ENCODE measurements around the gene MYL9. TPM values are rescaled to one million over a fixed set of nuclear protein-coding genes. Genes with fewer than 3 reads are reported as not detected.

The MYL9 gene
- total RNA-seq, 1 experiment from 2014 or later: 382 TPM

GRCh38 chr20:36540551-36541211 lies 638 bp upstream of the MYL9 start:
- CTCF ChIA-PET: interaction anchor here (0.6 to 2.8 kb wide), 5 partner anchors 51 to 114 kb away, joined by 3 to 11 read pairs (median 4); partner anchors contain the start of gene RAB5IF
- H3K4me3 ChIP-seq (ENCODE audit: low read depth, low read length): peak overlapping the region; percentile 68

GRCh38 chr20:36541768-36542488 lies 609 bp downstream of the MYL9 start:
- TF ChIP-seq CTCF (IDR thresholded peaks at IDR 0.05; ENCODE audit: insufficient read depth in 1 of 2, low read depth in 1 of 2, low read length in 1 of 2, severe bottlenecking in 1 of 2, unreplicated experiment in 1 of 2): peak; percentile 62 to 88
- Mint-ChIP-seq H3K27me3 (ENCODE audit: insufficient read depth, unreplicated experiment) (no peaks in the 10 kb centered on the region), H3K27ac (ENCODE audit: unreplicated experiment) (peak overlapping the region; percentile 78), H3K36me3 (ENCODE audit: insufficient read depth, unreplicated experiment) (peaks cover 23% of the 10 kb centered on the region), H3K4me1 (ENCODE audit: low read depth, unreplicated experiment) (peaks cover 22% of the 10 kb centered on the region), H3K9me3 (ENCODE audit: unreplicated experiment) (no peaks in the 10 kb centered on the region), H3K4me3 (ENCODE audit: unreplicated experiment) (peak overlapping the region; percentile 85)
- POLR2A ChIA-PET: interaction anchor here (0.7 to 1.4 kb wide), 3 partner anchors 63 to 802 kb away, joined by 3 to 7 read pairs (median 3); partner anchors contain the start of genes NDRG3 and RAB5IF
- Histone ChIP-seq H3K4me1 (peaks cover 24% of the 10 kb centered on the region), H3K4me3 (ENCODE audit: low read depth, low read length) (peak overlapping the region; percentile 68), H3K36me3 (ENCODE audit: control insufficient read depth, insufficient read depth, low read length) (no peaks in the 10 kb centered on the region), H3K27me3 (replicated peaks; ENCODE audit: control insufficient read depth, insufficient read depth, low read length) (no peaks in the 10 kb centered on the region), H3K9me3 (no peaks in the 10 kb centered on the region)
- intact Hi-C loops (cut with micrococcal nuclease; ENCODE audit: unreplicated experiment): no loop called here
- DNase-seq: peak; percentile 82 to 83
- CTCF ChIA-PET: interaction anchor here (0.6 to 2.8 kb wide), 6 partner anchors 20 to 321 kb away, joined by 3 to 11 read pairs (median 4); partner anchors contain the start of genes RAB5IF and TGIF2
- BruUV-seq (replicated peaks): TSS peak; percentile 32

More at GRCh38 chr20:36540551-36541211, 638 bp upstream of the MYL9 start:
- no peak for DNase-seq
- TF ChIP-seq CTCF (IDR thresholded peaks at IDR 0.05; ENCODE audit: insufficient read depth in 1 of 2, low read depth in 1 of 2, low read length in 1 of 2, severe bottlenecking in 1 of 2, unreplicated experiment in 1 of 2): no peak
- H3K36me3 Mint-ChIP-seq (ENCODE audit: insufficient read depth, unreplicated experiment): peaks cover 19% of the 10 kb centered on the region
- no peaks in the 10 kb centered on the region for H3K9me3 Mint-ChIP-seq (ENCODE audit: unreplicated experiment)
- no peaks in the 10 kb centered on the region for H3K36me3 ChIP-seq (ENCODE audit: control insufficient read depth, insufficient read depth, low read length)
- H3K4me3 Mint-ChIP-seq (ENCODE audit: unreplicated experiment): peak overlapping the region; percentile 85
- POLR2A ChIA-PET: interaction anchor here (0.6 to 1.0 kb wide), 3 partner anchors 9 to 66 kb away, joined by 3 to 6 read pairs (median 3); partner anchors contain the start of gene RAB5IF
- H3K27me3 ChIP-seq (replicated peaks; ENCODE audit: control insufficient read depth, insufficient read depth, low read length): no peaks in the 10 kb centered on the region
- intact Hi-C loops (cut with micrococcal nuclease; ENCODE audit: unreplicated experiment): no loop called here
- H3K4me1 ChIP-seq: peaks cover 24% of the 10 kb centered on the region
- no peaks in the 10 kb centered on the region for H3K9me3 ChIP-seq
- H3K4me1 Mint-ChIP-seq (ENCODE audit: low read depth, unreplicated experiment): peaks cover 22% of the 10 kb centered on the region
- H3K27me3 Mint-ChIP-seq (ENCODE audit: insufficient read depth, unreplicated experiment): no peaks in the 10 kb centered on the region
- BruUV-seq (replicated peaks): no TSS peak
- peak overlapping the region; percentile 78 for H3K27ac Mint-ChIP-seq (ENCODE audit: unreplicated experiment)

GRCh38 chr20:36542516-36543183 lies 1.3 kb downstream of the MYL9 start:
- H3K27me3 ChIP-seq (replicated peaks; ENCODE audit: control insufficient read depth, insufficient read depth, low read length): no peaks in the 10 kb centered on the region
- H3K4me1 ChIP-seq: peaks cover 24% of the 10 kb centered on the region
- peaks cover 28% of the 10 kb centered on the region for H3K36me3 Mint-ChIP-seq (ENCODE audit: insufficient read depth, unreplicated experiment)
- H3K36me3 ChIP-seq (ENCODE audit: control insufficient read depth, insufficient read depth, low read length): no peaks in the 10 kb centered on the region
- peak overlapping the region; percentile 68; the same call in 1 of the 2 replicates for H3K4me3 ChIP-seq (ENCODE audit: low read depth, low read length)
- no peak for DNase-seq
- no peaks in the 10 kb centered on the region for H3K27me3 Mint-ChIP-seq (ENCODE audit: insufficient read depth, unreplicated experiment)
- peaks cover 22% of the 10 kb centered on the region for H3K4me1 Mint-ChIP-seq (ENCODE audit: low read depth, unreplicated experiment)
- CTCF ChIA-PET: interaction anchor here (0.7 to 2.8 kb wide), 5 partner anchors 30 to 321 kb away, joined by 3 to 11 read pairs (median 4); partner anchors contain the start of genes RAB5IF and TGIF2
- H3K27ac Mint-ChIP-seq (ENCODE audit: unreplicated experiment): peak overlapping the region; percentile 78
- H3K9me3 Mint-ChIP-seq (ENCODE audit: unreplicated experiment): no peaks in the 10 kb centered on the region
- TF ChIP-seq CTCF (IDR thresholded peaks at IDR 0.05; ENCODE audit: insufficient read depth in 1 of 2, low read depth in 1 of 2, low read length in 1 of 2, severe bottlenecking in 1 of 2, unreplicated experiment in 1 of 2): no peak
- peak overlapping the region; percentile 85 for H3K4me3 Mint-ChIP-seq (ENCODE audit: unreplicated experiment)
- no TSS peak for BruUV-seq (replicated peaks)
- POLR2A ChIA-PET: interaction anchor here (0.9 to 1.5 kb wide), 3 partner anchors 30 to 204 kb away, joined by 3 to 7 read pairs (median 5); partner anchors contain the start of genes NDRG3, RAB5IF and TGIF2
- no peaks in the 10 kb centered on the region for H3K9me3 ChIP-seq
- intact Hi-C loops (cut with micrococcal nuclease; ENCODE audit: unreplicated experiment): no loop called here
